Endothelial cell of umbilical vein (primary cell): ENCODE data around the gene MFSD8. TPM values are rescaled to one million over a fixed set of nuclear protein-coding genes. Genes with fewer than 3 reads are reported as not detected.

Experiments
- BruUV-seq: library from RNA; stranded (reverse); fragments of 400-500 nt; replicated peaks from 2 replicates; lab custom pipeline; 2021; lab: Mats Ljungman, UMichigan
- CTCF ChIA-PET: fragments of 300-600, 350-600 bp; sonication (Branson Sonifier 250); formaldehyde crosslinking; loops from one replicate; lab custom pipeline; 2021; ENCODE audit warnings: antibody characterized with exemption, inconsistent platforms; lab: Charles Lee
- POLR2A ChIA-PET: fragments of 300-600, 350-600 bp; sonication (Branson Sonifier 250); formaldehyde crosslinking; loops from one replicate; lab custom pipeline; 2021; ENCODE audit warnings: antibody characterized with exemption, inconsistent platforms; lab: Charles Lee
- DNase-seq: peaks from one replicate; pipeline ENCODE4 v3.0.0-alpha.2; 2011; ENCODE audit warnings: low read depth, low spot score
- FAIRE-seq: peaks from 2 replicates; lab custom pipeline; 2011; peaks lifted over from hg19 to GRCh38; lab: Jason Lieb, UNC
- H2AFZ ChIP-seq: 2 replicates; pipeline ENCODE4 v1.6.0; 2012; ENCODE audit warnings: low read depth, low read length, control low read depth, inconsistent platforms
- H3K27ac ChIP-seq: 2 replicates; pipeline ENCODE4 v1.5.1; 2011; ENCODE audit warnings: low read depth, mild to moderate bottlenecking, control low read depth, low read length, moderate library complexity; ENCODE audit not compliant: insufficient read depth
- H3K27me3 ChIP-seq, 2 experiments: 2 replicates each; pipeline versions ENCODE4 v1.6.0 to v1.6.1; 2011; ENCODE audit warnings: low read length in 2 of 2, mixed read lengths in 1 of 2; ENCODE audit not compliant: control insufficient read depth in 2 of 2, insufficient read depth in 2 of 2
- H3K36me3 ChIP-seq, 2 experiments: 2 replicates in 1 of 2; 3 replicates in 1 of 2; pipeline ENCODE4 v1.5.1; 2011; ENCODE audit warnings: low read length in 2 of 2, mild to moderate bottlenecking in 1 of 2, moderate library complexity in 1 of 2; ENCODE audit not compliant: control insufficient read depth in 2 of 2, insufficient read depth in 2 of 2; ENCODE audit errors: extremely low read depth in 1 of 2
- H3K4me1 ChIP-seq: 3 replicates; pipeline ENCODE4 v1.5.1; 2011; ENCODE audit warnings: mild to moderate bottlenecking, low read length; ENCODE audit not compliant: control insufficient read depth, insufficient read depth; ENCODE audit errors: extremely low read depth
- H3K4me2 ChIP-seq: 2 replicates; pipeline ENCODE4 v1.6.1; 2011; ENCODE audit warnings: low read length, control low read depth, mixed read lengths; ENCODE audit not compliant: insufficient read depth
- H3K4me3 ChIP-seq, 3 experiments: fragments of 200-600 bp in 1 of 3; sonication (generic), shearing (Covaris generic) in 1 of 3; replicated peaks in 1 of 3; 2 replicates each; pipeline ENCODE4 v1.5.1; 2011 to 2016; ENCODE audit warnings: control low read depth in 3 of 3, low read length in 3 of 3, mild to moderate bottlenecking in 2 of 3, inconsistent platforms in 1 of 3, low read depth in 1 of 3, moderate library complexity in 1 of 3; ENCODE audit not compliant: insufficient read depth in 1 of 3
- H3K79me2 ChIP-seq: 2 replicates; pipeline ENCODE4 v1.6.0; 2012; ENCODE audit warnings: low read length, inconsistent platforms; ENCODE audit not compliant: control insufficient read depth, insufficient read depth
- H3K9ac ChIP-seq: replicated peaks from 2 replicates; pipeline ENCODE3; 2011; ENCODE audit warnings: low read length, control low read depth; ENCODE audit not compliant: insufficient read depth; ENCODE audit errors: extremely low read depth
- H3K9me1 ChIP-seq: replicated peaks from 3 replicates; pipeline ENCODE4 v1.6.0; 2011; ENCODE audit warnings: mild to moderate bottlenecking, low read length; ENCODE audit not compliant: control insufficient read depth, insufficient read depth; ENCODE audit errors: extremely low read depth
- H3K9me3 ChIP-seq: replicated peaks from 2 replicates; pipeline ENCODE4 v1.5.1; 2012; ENCODE audit warnings: low read length, inconsistent platforms; ENCODE audit not compliant: control insufficient read depth, insufficient read depth
- H4K20me1 ChIP-seq: replicated peaks from 2 replicates; pipeline ENCODE3; 2011; ENCODE audit warnings: mild to moderate bottlenecking, low read length; ENCODE audit not compliant: control insufficient read depth, insufficient read depth; ENCODE audit errors: extremely low read depth
- EZH2 ChIP-seq: IDR thresholded peaks from 2 replicates; pipeline ENCODE4 v1.6.1; 2012; ENCODE audit warnings: borderline replicate concordance, low read depth, mild to moderate bottlenecking, moderate library complexity, low read length, inconsistent platforms; ENCODE audit not compliant: severe bottlenecking
- FOS ChIP-seq: IDR thresholded peaks from 2 replicates; pipeline ENCODE4 v1.6.1; 2011; ENCODE audit warnings: mild to moderate bottlenecking, low read length, moderate library complexity, borderline replicate concordance; ENCODE audit not compliant: insufficient read depth
- GATA2 ChIP-seq: IDR thresholded peaks from 2 replicates; pipeline ENCODE4 v1.7.0; 2011; ENCODE audit warnings: low read depth, mild to moderate bottlenecking, moderate library complexity, mixed read lengths, low read length; ENCODE audit not compliant: insufficient read length, insufficient read depth
- JUN ChIP-seq: IDR thresholded peaks from 2 replicates; pipeline ENCODE4 v1.6.1; 2011; ENCODE audit warnings: borderline replicate concordance, low read depth; ENCODE audit not compliant: insufficient read length, insufficient read depth
- MYC ChIP-seq: IDR thresholded peaks from one replicate; pipeline ENCODE4 v1.6.1; 2011; ENCODE audit warnings: mild to moderate bottlenecking, low read depth, low read length
- POLR2A ChIP-seq: IDR thresholded peaks from 2 replicates; pipeline ENCODE4 v1.6.1; 2012; ENCODE audit warnings: low read depth, mild to moderate bottlenecking, control low read depth, low read length
- POLR2AphosphoS5 ChIP-seq: IDR thresholded peaks from 2 replicates; pipeline ENCODE4 v1.6.1; 2012; ENCODE audit warnings: low read depth, mild to moderate bottlenecking, control low read depth, low read length, moderate library complexity; ENCODE audit not compliant: insufficient read depth
- dilution Hi-C: fragments of 300-500 bp; cut with MboI; formaldehyde crosslinking; loops from one replicate; pipeline ENCODE4 v1.15.0; 2019; ENCODE audit warnings: low sequenced_read_pairs; ENCODE audit not compliant: extremely low pct_ligation_motif_present
- intact Hi-C: fragments of 100-400 bp; cut with micrococcal nuclease; formaldehyde crosslinking; loops from one replicate; pipeline ENCODE4 v1.10.0; 2022
- polyA plus RNA-seq, 4 experiments: library from polyadenylated mRNA; depleted of rRNA in 3 of 4; stranded (reverse) in 3 of 4; unstranded in 1 of 4; fragments of >200 nt; gene quantifications; 2 replicates each; pipeline versions ENCODE4 v1.2.1 to v1.2.3, GENCODE V29; 2011 to 2012; ENCODE audit warnings: missing spikeins in 1 of 4
- total RNA-seq: library from RNA; stranded (reverse); gene quantifications from 2 replicates; pipeline ENCODE4 v1.2.3, GENCODE V29; 2021
- TF ChIP-seq, protein P1 (sequence below), 2 donors: IDR thresholded peaks; 1 replicate in 1 of 2; 2 replicates in 1 of 2; pipeline ENCODE4 v1.5.1; 2011; ENCODE audit warnings: low read length in 2 of 2, mild to moderate bottlenecking in 2 of 2, moderate library complexity in 2 of 2, control low read depth in 1 of 2, inconsistent platforms in 1 of 2, low read depth in 1 of 2; ENCODE audit not compliant: insufficient read depth in 1 of 2; ENCODE audit errors: extremely low read depth in 1 of 2
- TF ChIP-seq, protein P2 (sequence below): IDR thresholded peaks from 2 replicates; pipeline ENCODE4 v1.6.1; 2011; ENCODE audit not compliant: insufficient read depth, insufficient read length

MFSD8 gene
- total and polyA plus RNA-seq, 2 donors (not counting 3 experiments of a cell fraction or from before 2014, with no cell fraction given): 11.5 to 19.4 TPM

DNA sequence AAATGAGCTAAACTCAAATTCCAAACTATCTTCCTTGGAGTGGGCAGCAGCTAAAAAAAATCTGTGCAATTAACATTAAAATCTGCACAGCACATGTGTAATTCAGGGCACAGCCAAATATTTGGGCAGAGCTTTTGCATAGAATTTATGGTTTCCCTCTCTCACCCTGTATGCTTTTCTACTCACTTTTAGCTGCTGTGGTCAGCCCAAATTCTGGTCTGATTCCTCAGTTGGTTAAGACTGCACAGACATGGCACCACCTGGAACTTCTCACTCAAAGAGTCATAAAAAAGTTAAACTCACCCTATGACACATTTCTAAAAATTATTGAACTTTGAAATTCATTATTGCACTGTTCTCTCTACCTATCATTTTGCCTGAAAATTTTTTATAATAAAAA, 89.2 kb downstream of the MFSD8 start:
- no TSS peak for BruUV-seq
- ChIA-PET CTCF (interaction anchor here (1.4 kb wide), 1 partner anchor 71 kb away, joined by 4 read pairs; no protein-coding TSS in a partner anchor), POLR2A (no interaction called here)
- Histone ChIP-seq H4K20me1 (no peaks in the 10 kb centered on the region), H3K36me3 (no peaks in the 10 kb centered on the region), H2AFZ (no peak overlapping the region), H3K9ac (no peak overlapping the region), H3K79me2 (no peaks in the 10 kb centered on the region), H3K27me3 (no peaks in the 10 kb centered on the region), H3K9me3 (no peaks in the 10 kb centered on the region), H3K9me1 (no peaks in the 10 kb centered on the region), H3K4me1 (peaks cover 6% of the 10 kb centered on the region), H3K4me2 (no peak overlapping the region), H3K4me3 (no peak overlapping the region), H3K27ac (no peak overlapping the region)
- TF ChIP-seq FOS: no peak
- TF ChIP-seq, protein P1, sequence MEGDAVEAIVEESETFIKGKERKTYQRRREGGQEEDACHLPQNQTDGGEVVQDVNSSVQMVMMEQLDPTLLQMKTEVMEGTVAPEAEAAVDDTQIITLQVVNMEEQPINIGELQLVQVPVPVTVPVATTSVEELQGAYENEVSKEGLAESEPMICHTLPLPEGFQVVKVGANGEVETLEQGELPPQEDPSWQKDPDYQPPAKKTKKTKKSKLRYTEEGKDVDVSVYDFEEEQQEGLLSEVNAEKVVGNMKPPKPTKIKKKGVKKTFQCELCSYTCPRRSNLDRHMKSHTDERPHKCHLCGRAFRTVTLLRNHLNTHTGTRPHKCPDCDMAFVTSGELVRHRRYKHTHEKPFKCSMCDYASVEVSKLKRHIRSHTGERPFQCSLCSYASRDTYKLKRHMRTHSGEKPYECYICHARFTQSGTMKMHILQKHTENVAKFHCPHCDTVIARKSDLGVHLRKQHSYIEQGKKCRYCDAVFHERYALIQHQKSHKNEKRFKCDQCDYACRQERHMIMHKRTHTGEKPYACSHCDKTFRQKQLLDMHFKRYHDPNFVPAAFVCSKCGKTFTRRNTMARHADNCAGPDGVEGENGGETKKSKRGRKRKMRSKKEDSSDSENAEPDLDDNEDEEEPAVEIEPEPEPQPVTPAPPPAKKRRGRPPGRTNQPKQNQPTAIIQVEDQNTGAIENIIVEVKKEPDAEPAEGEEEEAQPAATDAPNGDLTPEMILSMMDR (IDR thresholded peaks at IDR 0.05; ENCODE audit: extremely low read depth in 1 of 2, insufficient read depth in 1 of 2, low read depth in 1 of 2, low read length in 2 of 2): no peak
- TF ChIP-seq GATA2: no peak
- no peak for TF ChIP-seq POLR2A
- TF ChIP-seq, protein P2, sequence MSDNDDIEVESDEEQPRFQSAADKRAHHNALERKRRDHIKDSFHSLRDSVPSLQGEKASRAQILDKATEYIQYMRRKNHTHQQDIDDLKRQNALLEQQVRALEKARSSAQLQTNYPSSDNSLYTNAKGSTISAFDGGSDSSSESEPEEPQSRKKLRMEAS: no peak
- no peak for TF ChIP-seq JUN
- no peak for TF ChIP-seq POLR2AphosphoS5
- no peak for TF ChIP-seq MYC
- no peak for TF ChIP-seq EZH2
- no peak for FAIRE-seq
- dilution Hi-C loops: no loop called here
- no peak for DNase-seq
- intact Hi-C loops: no loop called here
